MM.1S (cell line): Measurements from ENCODE around the gene CD6.

ENCODE experiments used
- DNase-seq: peaks from one replicate; pipeline ENCODE4 v3.0.0-alpha.2; 2015
- H2AFZ ChIP-seq: fragments of 300-600 bp; sonication (generic); 2 replicates; pipeline ENCODE4 v1.6.0; 2016; ENCODE audit warnings: antibody characterized with exemption, low read length
- H3F3A ChIP-seq: fragments of 300-600 bp; sonication (generic); 2 replicates; pipeline ENCODE4 v1.6.1; 2016; ENCODE audit warnings: mild to moderate bottlenecking, antibody characterized with exemption, low read length, moderate library complexity, mixed read lengths; ENCODE audit not compliant: insufficient read depth
- H3K27ac ChIP-seq: fragments of 300-600 bp; sonication (generic); 2 replicates; pipeline ENCODE4 v1.5.1; 2016; ENCODE audit warnings: mild to moderate bottlenecking, low read length
- H3K27me3 ChIP-seq: fragments of 300-600 bp; sonication (generic); replicated peaks from 2 replicates; pipeline ENCODE4 v1.6.0; 2016; ENCODE audit warnings: low read length; ENCODE audit not compliant: insufficient read depth
- H3K36me3 ChIP-seq: fragments of 300-600 bp; sonication (generic); replicated peaks from 2 replicates; pipeline ENCODE4 v1.6.1; 2016; ENCODE audit warnings: mild to moderate bottlenecking, low read length, mixed read lengths; ENCODE audit not compliant: insufficient read depth
- H3K4me1 ChIP-seq: fragments of 300-600 bp; sonication (generic); 2 replicates; pipeline ENCODE4 v1.6.1; 2016; ENCODE audit warnings: low read length, mixed read lengths
- H3K4me2 ChIP-seq: fragments of 300-600 bp; sonication (generic); 2 replicates; pipeline ENCODE4 v1.6.0; 2016; ENCODE audit warnings: low read depth, low read length
- H3K4me3 ChIP-seq: fragments of 300-600 bp; sonication (generic); 2 replicates; pipeline ENCODE4 v1.5.1; 2016; ENCODE audit warnings: low read length, mixed read lengths
- H3K79me2 ChIP-seq: fragments of 300-600 bp; sonication (generic); 2 replicates; pipeline ENCODE4 v1.6.1; 2016; ENCODE audit warnings: mixed run types, low read length, mixed read lengths
- H3K9ac ChIP-seq: fragments of 300-600 bp; sonication (generic); 2 replicates; pipeline ENCODE4 v1.6.1; 2016; ENCODE audit warnings: low read length, mixed read lengths
- H3K9me2 ChIP-seq: fragments of 300-600 bp; sonication (generic); replicated peaks from 2 replicates; pipeline ENCODE4 v1.6.1; 2016; ENCODE audit warnings: mild to moderate bottlenecking, low read length, mixed read lengths; ENCODE audit not compliant: insufficient read depth
- H3K9me3 ChIP-seq: fragments of 300-600 bp; sonication (generic); replicated peaks from 2 replicates; pipeline ENCODE4 v1.6.1; 2016; ENCODE audit warnings: mild to moderate bottlenecking, low read length, mixed read lengths; ENCODE audit not compliant: insufficient read depth
- H4K20me1 ChIP-seq: fragments of 300-600 bp; sonication (generic); 2 replicates; pipeline ENCODE4 v1.6.1; 2016; ENCODE audit warnings: mild to moderate bottlenecking, low read length, moderate library complexity, mixed read lengths; ENCODE audit not compliant: insufficient read depth
- CTCF ChIP-seq: fragments of 300-600 bp; sonication (generic); IDR thresholded peaks from 2 replicates; pipeline ENCODE4 v1.5.1; 2016; ENCODE audit warnings: antibody characterized with exemption, low read length, mixed read lengths
- EZH2 ChIP-seq: fragments of 300-600 bp; sonication (generic); optimal IDR thresholded peaks from 2 replicates; pipeline ENCODE3; 2017; ENCODE audit warnings: low read depth, mild to moderate bottlenecking, antibody characterized with exemption, low read length, mixed read lengths
- EZH2phosphoT487 ChIP-seq: fragments of 300-600 bp; sonication (generic); IDR thresholded peaks from 2 replicates; pipeline ENCODE4 v1.6.1; 2018; ENCODE audit warnings: antibody characterized with exemption, low read length

The CD6 gene

DNA sequence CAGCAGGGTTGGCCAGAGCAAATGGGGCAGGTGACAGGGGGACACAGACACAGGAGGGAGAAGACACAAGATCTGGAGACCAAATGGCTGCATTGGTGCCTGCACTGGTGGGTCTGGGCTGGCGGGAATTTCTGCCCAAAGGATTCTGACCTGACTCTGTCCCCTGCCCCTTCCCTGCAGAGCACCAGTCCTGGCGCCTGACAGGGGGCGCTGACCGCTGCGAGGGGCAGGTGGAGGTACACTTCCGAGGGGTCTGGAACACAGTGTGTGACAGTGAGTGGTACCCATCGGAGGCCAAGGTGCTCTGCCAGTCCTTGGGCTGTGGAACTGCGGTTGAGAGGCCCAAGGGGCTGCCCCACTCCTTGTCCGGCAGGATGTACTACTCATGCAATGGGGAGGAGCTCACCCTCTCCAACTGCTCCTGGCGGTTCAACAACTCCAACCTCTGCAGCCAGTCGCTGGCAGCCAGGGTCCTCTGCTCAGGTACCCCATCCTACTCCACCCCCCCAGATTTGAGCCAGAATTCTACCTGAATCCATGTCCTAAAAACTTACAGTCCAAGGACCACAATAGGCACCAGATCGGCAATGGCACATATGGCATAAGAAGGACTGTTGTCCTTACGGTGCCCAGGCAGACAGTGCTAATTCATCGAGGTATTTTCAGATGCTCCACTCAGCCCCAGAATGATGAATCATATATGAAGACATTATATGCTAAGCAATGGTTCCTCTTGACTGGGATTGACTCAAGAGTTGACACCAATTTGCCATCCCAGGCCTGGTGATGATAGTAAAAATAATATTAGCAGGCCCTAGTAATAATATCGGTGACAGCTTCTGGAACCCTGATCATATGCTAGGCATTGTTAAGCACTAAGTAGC lies 38.2 kb downstream of the CD6 start:
- H3K9me2 ChIP-seq = no peaks in the 10 kb centered on the region
- H3K27ac ChIP-seq = no peak overlapping the region
- H2AFZ ChIP-seq = no peak overlapping the region
- H3K9ac ChIP-seq = no peak overlapping the region
- TF ChIP-seq EZH2 (no peak), CTCF (no peak), EZH2phosphoT487 (no peak)
- H4K20me1 ChIP-seq = no peaks in the 10 kb centered on the region
- no peaks in the 10 kb centered on the region for H3K9me3 ChIP-seq
- DNase-seq = no peak
- H3K79me2 ChIP-seq = no peaks in the 10 kb centered on the region
- no peaks in the 10 kb centered on the region for H3K27me3 ChIP-seq
- 0 out of 2 replicates have a peak, but pooled peaks cover 3% of the 10 kb centered on the region for H3K4me1 ChIP-seq
- no peaks in the 10 kb centered on the region for H3F3A ChIP-seq
- H3K36me3 ChIP-seq = no peaks in the 10 kb centered on the region
- H3K4me3 ChIP-seq = no peak overlapping the region
- no peak overlapping the region for H3K4me2 ChIP-seq

GRCh38 chr11:61010466-61011228 lies 39.2 kb downstream of the CD6 start:
- no peaks in the 10 kb centered on the region for H3K27me3 ChIP-seq
- H3K9me2 ChIP-seq = no peaks in the 10 kb centered on the region
- H3K27ac ChIP-seq = no peak overlapping the region

DNA sequence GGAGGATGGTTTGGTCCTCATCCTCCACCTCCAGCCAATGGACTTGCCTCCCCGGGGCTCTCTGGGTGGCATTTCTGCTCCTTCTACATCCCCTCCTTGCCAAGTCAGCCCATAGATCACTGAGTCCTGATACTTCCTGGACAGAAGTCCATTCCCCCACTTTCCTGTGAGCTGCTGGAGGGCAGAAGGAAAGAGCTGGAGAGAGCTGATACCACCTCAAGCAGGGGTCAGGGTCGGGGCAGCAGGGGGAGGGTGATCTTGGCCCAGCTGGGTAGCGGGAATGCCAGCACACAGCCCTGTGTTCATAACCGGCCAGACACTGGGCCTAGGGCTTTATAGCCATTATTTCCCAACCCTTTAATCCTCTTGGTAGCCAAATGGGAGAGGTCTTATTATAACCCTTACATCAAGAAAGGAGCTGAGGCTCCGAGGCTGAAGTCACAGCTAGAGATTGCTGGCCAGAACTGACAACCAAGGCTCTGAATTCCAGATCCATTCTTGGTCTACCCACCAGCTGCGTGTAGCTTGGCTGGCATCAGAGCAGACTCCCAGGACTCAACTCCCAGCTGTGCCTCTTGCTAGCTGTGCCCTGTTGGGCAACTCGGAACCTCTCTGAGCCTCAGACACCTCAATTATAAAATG lies 39.9 kb downstream of the CD6 start:
- Histone ChIP-seq H3K4me3 (no peak overlapping the region), H3K27me3 (no peaks in the 10 kb centered on the region), H4K20me1 (no peaks in the 10 kb centered on the region), H3K9me2 (no peaks in the 10 kb centered on the region), H3K27ac (no peak overlapping the region), H3K9me3 (no peaks in the 10 kb centered on the region), H3K4me1 (0 out of 2 replicates have a peak, but pooled peaks cover 3% of the 10 kb centered on the region), H3K4me2 (no peak overlapping the region), H3K79me2 (no peaks in the 10 kb centered on the region), H2AFZ (no peak overlapping the region), H3F3A (no peaks in the 10 kb centered on the region), H3K36me3 (no peaks in the 10 kb centered on the region), H3K9ac (no peak overlapping the region)
- DNase-seq = no peak
- no peak for TF ChIP-seq EZH2phosphoT487
- no peak for TF ChIP-seq CTCF
- TF ChIP-seq EZH2 = no peak

More at GRCh38 chr11:61010466-61011228, 39.2 kb downstream of the CD6 start:
- Histone ChIP-seq H3K4me1 (0 out of 2 replicates have a peak, but pooled peaks cover 3% of the 10 kb centered on the region), H3K36me3 (no peaks in the 10 kb centered on the region), H3K9me3 (no peaks in the 10 kb centered on the region), H3K4me3 (no peak overlapping the region), H3F3A (no peaks in the 10 kb centered on the region), H3K79me2 (no peaks in the 10 kb centered on the region), H2AFZ (no peak overlapping the region), H3K9ac (no peak overlapping the region), H3K4me2 (no peak overlapping the region), H4K20me1 (no peaks in the 10 kb centered on the region)
- DNase-seq = no peak
- TF ChIP-seq EZH2 = no peak
- no peak for TF ChIP-seq EZH2phosphoT487
- TF ChIP-seq CTCF = no peak
